Left ventricle myocardium inferior (tissue), 1 donor: Measurements from ENCODE around the gene ARMH4. TPM values are rescaled to one million over a fixed set of nuclear protein-coding genes. Genes with fewer than 3 reads are reported as not detected.

Experiments
- DNase-seq: peaks from one replicate; pipeline ENCODE4 v3.0.0-alpha.2; 2020
- H3K27ac ChIP-seq: fragments of 200-600 bp; replicated peaks from 2 replicates; pipeline ENCODE4 v1.8.0; 2021
- H3K27me3 ChIP-seq: fragments of 200-600 bp; 2 replicates; pipeline ENCODE4 v1.8.0; 2021; ENCODE audit warnings: low read depth
- H3K36me3 ChIP-seq: fragments of 200-600 bp; 2 replicates; pipeline ENCODE4 v1.8.0; 2021
- H3K4me1 ChIP-seq: fragments of 200-600 bp; 2 replicates; pipeline ENCODE4 v1.8.0; 2021
- H3K4me3 ChIP-seq: fragments of 200-600 bp; 2 replicates; pipeline ENCODE4 v1.8.0; 2021; ENCODE audit warnings: mild to moderate bottlenecking, moderate library complexity
- H3K9me3 ChIP-seq: fragments of 200-600 bp; replicated peaks from 2 replicates; pipeline ENCODE4 v1.8.0; 2021
- CTCF ChIP-seq: fragments of 200-600 bp; IDR thresholded peaks from 2 replicates; pipeline ENCODE4 v1.8.0; 2021; ENCODE audit warnings: antibody characterized with exemption, mild to moderate bottlenecking, borderline replicate concordance
- intact Hi-C: fragments of 100-400 bp; cut with micrococcal nuclease; formaldehyde crosslinking; loops from one replicate; pipeline ENCODE4 v1.11.0; 2022
- total RNA-seq: library from RNA; stranded (reverse); fragmentation: NEBNext Ultra II Directional; extraction: Animal tissue kit (Norgen Biotek cat#: 25700); gene quantifications from one replicate; pipeline ENCODE4 v1.2.1, GENCODE V29; 2021
- donor health status: DM: no; HTN: yes; CAD: no; lungs with severe emphysema.

Gene ARMH4
- total RNA-seq, 1 donor from 2014 or later: 7.3 TPM

DNA sequence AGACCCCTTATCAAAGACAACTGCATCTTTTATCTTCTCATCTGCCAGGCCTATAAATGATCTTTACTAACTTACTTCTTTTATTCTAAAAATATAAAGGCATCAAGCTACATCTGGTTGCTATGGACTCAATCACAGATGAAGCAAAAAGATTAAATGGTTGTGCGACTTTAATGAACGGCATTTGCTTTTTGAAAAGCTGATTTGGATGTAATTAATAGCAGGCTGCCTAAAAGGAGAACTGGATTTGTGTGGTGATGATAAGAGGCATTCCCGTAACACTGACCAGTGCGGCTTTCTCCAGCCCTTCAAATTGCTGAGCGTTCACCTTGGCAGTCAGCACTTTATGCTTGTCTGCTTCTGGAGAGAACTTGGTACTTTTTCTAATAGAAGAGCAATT, 103.8 kb downstream of the ARMH4 start:
- no peak overlapping the region for H3K27ac ChIP-seq

DNA sequence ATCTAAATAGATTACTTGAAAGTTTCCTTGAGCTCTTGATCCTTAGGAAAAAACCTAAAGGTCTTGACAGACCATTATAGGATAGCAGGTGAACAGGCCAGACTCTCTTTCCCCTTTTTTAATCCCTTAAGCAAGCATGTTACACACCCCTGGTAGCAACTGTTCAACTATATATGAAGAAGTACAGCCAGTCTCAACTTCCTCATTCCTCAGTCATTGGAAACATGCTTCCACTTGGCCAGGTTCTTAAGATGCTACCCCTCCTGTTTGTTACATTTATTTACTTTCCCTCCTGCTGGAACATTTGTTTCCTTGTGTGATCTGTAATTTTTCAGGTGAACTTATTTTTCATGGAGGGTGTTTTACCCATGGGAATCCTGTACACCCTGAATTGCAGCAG, 124.1 kb downstream of the ARMH4 start:
- no peak overlapping the region for H3K27ac ChIP-seq
- no peak overlapping the region for H3K4me3 ChIP-seq
- no peaks in the 10 kb centered on the region for H3K4me1 ChIP-seq
- no peaks in the 10 kb centered on the region for H3K9me3 ChIP-seq
- no peak for TF ChIP-seq CTCF
- H3K27me3 ChIP-seq: no peaks in the 10 kb centered on the region
- no peak for DNase-seq
- H3K36me3 ChIP-seq: no peaks in the 10 kb centered on the region
- intact Hi-C loops: no loop called here

More for the DNA sequence above, 103.8 kb downstream of the ARMH4 start:
- Histone ChIP-seq H3K4me1 (peaks cover 15% of the 10 kb centered on the region), H3K9me3 (peaks cover 5% of the 10 kb centered on the region), H3K36me3 (no peaks in the 10 kb centered on the region), H3K27me3 (no peaks in the 10 kb centered on the region), H3K4me3 (no peak overlapping the region)
- no peak for DNase-seq
- intact Hi-C loops: no loop called here
- no peak for TF ChIP-seq CTCF

- no peak for DNase-seq
- H3K36me3 ChIP-seq: no peaks in the 10 kb centered on the region
- no peak for TF ChIP-seq CTCF
- H3K4me3 ChIP-seq: no peak overlapping the region
- no peaks in the 10 kb centered on the region for H3K4me1 ChIP-seq
- no peaks in the 10 kb centered on the region for H3K9me3 ChIP-seq
- intact Hi-C loops: no loop called here
- H3K27me3 ChIP-seq: no peaks in the 10 kb centered on the region
- H3K27ac ChIP-seq: no peak overlapping the region
Measured at GRCh38 chr14:58026967-58027366, 125.0 kb downstream of the ARMH4 start.

DNA sequence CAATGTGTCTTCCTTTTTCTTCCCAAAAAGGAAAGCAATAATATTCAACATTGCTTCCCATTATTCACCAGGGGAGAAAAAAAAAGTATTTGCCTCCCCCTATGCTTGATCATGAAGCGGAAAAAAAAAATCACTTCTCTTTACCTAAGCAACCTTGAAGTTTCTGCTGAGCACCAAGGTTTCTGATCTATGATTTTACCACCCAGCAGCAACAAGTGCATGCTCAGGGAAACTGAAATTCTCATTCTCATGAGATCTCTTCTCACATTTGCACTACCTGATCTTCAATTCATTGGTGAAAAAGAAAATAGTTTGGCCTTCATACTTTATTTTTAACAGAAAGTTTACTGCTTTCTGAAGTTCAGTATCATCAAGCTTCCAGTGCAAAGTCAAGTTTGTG, 125.8 kb downstream of the ARMH4 start:
- no peak overlapping the region for H3K27ac ChIP-seq

GRCh38 chr14:58014778-58015177, 137.2 kb downstream of the ARMH4 start:
- H3K4me1 ChIP-seq: no peaks in the 10 kb centered on the region
- no peak for DNase-seq
- intact Hi-C loops: no loop called here

More for the DNA sequence above, 125.8 kb downstream of the ARMH4 start:
- Histone ChIP-seq H3K27me3 (no peaks in the 10 kb centered on the region), H3K4me3 (no peak overlapping the region), H3K36me3 (no peaks in the 10 kb centered on the region), H3K9me3 (no peaks in the 10 kb centered on the region), H3K4me1 (no peaks in the 10 kb centered on the region)
- no peak for TF ChIP-seq CTCF
- no peak for DNase-seq
- intact Hi-C loops: no loop called here

More at GRCh38 chr14:58014778-58015177, 137.2 kb downstream of the ARMH4 start:
- Histone ChIP-seq H3K27ac (no peak overlapping the region), H3K4me3 (no peak overlapping the region), H3K9me3 (no peaks in the 10 kb centered on the region), H3K36me3 (no peaks in the 10 kb centered on the region), H3K27me3 (no peaks in the 10 kb centered on the region)
- TF ChIP-seq CTCF: no peak
